Renal cortex interstitium (tissue), 3 donors: ENCODE measurements around the gene GLCE. TPM values are rescaled to one million over a fixed set of nuclear protein-coding genes. Genes with fewer than 3 reads are reported as not detected.

Experiments used
- polyA plus RNA-seq, 3 donors: library from polyadenylated mRNA; unstranded; fragments of 120-200 nt; gene quantifications; one replicate each; pipeline ENCODE4 v1.2.1, GENCODE V29; 2013; ENCODE audit not compliant: insufficient read length in 3 of 3

Gene GLCE
- polyA plus RNA-seq, 3 donors = 42.0 to 53.9 (median 43.7) TPM

Other genes starting within 250 kb of the GLCE start
- 1 to 10 TPM; 3.4 to 5.3 (median 4.5) TPM for gene SPESP1, start 230.1 kb upstream of the GLCE start, polyA plus RNA-seq
- 1 to 10 TPM in 1 of 3 donors, under 1 TPM in 2; 0.58 to 1.3 (median 0.65) TPM for gene NOX5, start 145.9 kb upstream of the GLCE start, polyA plus RNA-seq
- 10 to 100 TPM; 24.9 to 36.2 (median 27.0) TPM for gene PAQR5, start 138.3 kb downstream of the GLCE start, polyA plus RNA-seq